ENCODE results near the gene TRPM3.
"Not testable (repeated sequence)": the region's sequence is repeated elsewhere in the genome, so short reads cannot be mapped to it uniquely, and the experiment has no call there.

Gene TRPM3

GRCh38 chr9:70675868-70676370 is 445.5 kb downstream of the TRPM3 start:
- DNase-seq (ENCODE audit: low read depth in 1 of 2, low spot score in 1 of 2), result no peak

- DNase-seq (ENCODE audit: low read depth in 1 of 2, low spot score in 1 of 2), result no peak
Observed at GRCh38 chr9:70673844-70674243, 447.6 kb downstream of the TRPM3 start.

GRCh38 chr9:70672161-70672649 is 449.2 kb downstream of the TRPM3 start:
- no peak for DNase-seq (ENCODE audit: low read depth in 1 of 2, low spot score in 1 of 2)

- DNase-seq (ENCODE audit: low read depth in 1 of 2, low spot score in 1 of 2), result no peak
Observed at GRCh38 chr9:70668751-70669150, 452.7 kb downstream of the TRPM3 start.

GRCh38 chr9:70658765-70659164 is 462.7 kb downstream of the TRPM3 start:
- DNase-seq (ENCODE audit: low read depth in 1 of 2, low spot score in 1 of 2), result no peak

GRCh38 chr9:70656281-70656680 is 465.1 kb downstream of the TRPM3 start:
- DNase-seq (ENCODE audit: low read depth in 1 of 2, low spot score in 1 of 2), result no peak

GRCh38 chr9:70654144-70654543 is 467.3 kb downstream of the TRPM3 start:
- no peak for DNase-seq (ENCODE audit: low read depth in 1 of 2, low spot score in 1 of 2)

GRCh38 chr9:70644627-70645026 is 476.8 kb downstream of the TRPM3 start:
- not testable (repeated sequence) for DNase-seq (ENCODE audit: low read depth in 1 of 2, low spot score in 1 of 2)

GRCh38 chr9:70642341-70642740 is 479.1 kb downstream of the TRPM3 start:
- no peak for DNase-seq (ENCODE audit: low read depth in 1 of 2, low spot score in 1 of 2)

- DNase-seq (ENCODE audit: low read depth in 1 of 2, low spot score in 1 of 2), result no peak
Observed at GRCh38 chr9:70641631-70642030, 479.8 kb downstream of the TRPM3 start.

- no peak for DNase-seq (ENCODE audit: low read depth in 1 of 2, low spot score in 1 of 2)
Observed at GRCh38 chr9:70641031-70641430, 480.4 kb downstream of the TRPM3 start.

GRCh38 chr9:70639853-70640814 is 481.3 kb downstream of the TRPM3 start:
- no peak for DNase-seq (ENCODE audit: low read depth in 1 of 2, low spot score in 1 of 2)

- DNase-seq (ENCODE audit: low read depth in 1 of 2, low spot score in 1 of 2), result no peak
Observed at GRCh38 chr9:70635790-70636189, 485.6 kb downstream of the TRPM3 start.

- DNase-seq (ENCODE audit: low read depth in 1 of 2, low spot score in 1 of 2), result no peak
Observed at GRCh38 chr9:70634696-70635095, 486.7 kb downstream of the TRPM3 start.

- no peak for DNase-seq (ENCODE audit: low read depth in 1 of 2, low spot score in 1 of 2)
Observed at GRCh38 chr9:70630971-70631370, 490.4 kb downstream of the TRPM3 start.

GRCh38 chr9:70629080-70629685 is 492.2 kb downstream of the TRPM3 start:
- not testable (repeated sequence) for DNase-seq (ENCODE audit: low read depth in 1 of 2, low spot score in 1 of 2)

GRCh38 chr9:70625078-70625477 is 496.3 kb downstream of the TRPM3 start:
- no peak for DNase-seq (ENCODE audit: low read depth in 1 of 2, low spot score in 1 of 2)

GRCh38 chr9:70618784-70619183 is 502.6 kb downstream of the TRPM3 start:
- DNase-seq (ENCODE audit: low read depth in 1 of 2, low spot score in 1 of 2), result no peak

- DNase-seq (ENCODE audit: low read depth in 1 of 2, low spot score in 1 of 2), result no peak
Observed at GRCh38 chr9:70617033-70617828, 504.2 kb downstream of the TRPM3 start.

- no peak for DNase-seq (ENCODE audit: low read depth in 1 of 2, low spot score in 1 of 2)
Observed at GRCh38 chr9:70616228-70616990, 505.0 kb downstream of the TRPM3 start.

All from activated CD4-positive, alpha-beta T cell treated with anti-CD3 and anti-CD28 coated beads, Interleukin-2, amount 50 U/mL, for 24 hours (primary cell).